Fibroblast of the aortic adventitia (primary cell): ENCODE measurements around the gene RBM38. TPM values are rescaled to one million over a fixed set of nuclear protein-coding genes. Genes with fewer than 3 reads are reported as not detected.

Source experiments
- DNase-seq: peaks from one replicate; pipeline ENCODE4 v3.0.0-alpha.2; 2010; ENCODE audit warnings: low read depth
- H3K4me3 ChIP-seq: 2 replicates; pipeline ENCODE4 v1.5.1; 2011; ENCODE audit warnings: low read depth, mild to moderate bottlenecking, control low read depth, low read length, moderate library complexity
- total RNA-seq: library from RNA; depleted of rRNA; stranded (reverse); fragments of >200 nt; gene quantifications from 2 replicates; pipeline ENCODE4 v1.2.3, GENCODE V29; 2012; ENCODE audit warnings: low replicate concordance
- TF ChIP-seq, protein P1 (sequence below): IDR thresholded peaks from 2 replicates; pipeline ENCODE4 v1.5.1; 2011; ENCODE audit warnings: mild to moderate bottlenecking, low read length, control low read depth, inconsistent platforms; ENCODE audit not compliant: insufficient read depth

Gene RBM38
- total RNA-seq, 1 donor = 6.1 TPM

DNA sequence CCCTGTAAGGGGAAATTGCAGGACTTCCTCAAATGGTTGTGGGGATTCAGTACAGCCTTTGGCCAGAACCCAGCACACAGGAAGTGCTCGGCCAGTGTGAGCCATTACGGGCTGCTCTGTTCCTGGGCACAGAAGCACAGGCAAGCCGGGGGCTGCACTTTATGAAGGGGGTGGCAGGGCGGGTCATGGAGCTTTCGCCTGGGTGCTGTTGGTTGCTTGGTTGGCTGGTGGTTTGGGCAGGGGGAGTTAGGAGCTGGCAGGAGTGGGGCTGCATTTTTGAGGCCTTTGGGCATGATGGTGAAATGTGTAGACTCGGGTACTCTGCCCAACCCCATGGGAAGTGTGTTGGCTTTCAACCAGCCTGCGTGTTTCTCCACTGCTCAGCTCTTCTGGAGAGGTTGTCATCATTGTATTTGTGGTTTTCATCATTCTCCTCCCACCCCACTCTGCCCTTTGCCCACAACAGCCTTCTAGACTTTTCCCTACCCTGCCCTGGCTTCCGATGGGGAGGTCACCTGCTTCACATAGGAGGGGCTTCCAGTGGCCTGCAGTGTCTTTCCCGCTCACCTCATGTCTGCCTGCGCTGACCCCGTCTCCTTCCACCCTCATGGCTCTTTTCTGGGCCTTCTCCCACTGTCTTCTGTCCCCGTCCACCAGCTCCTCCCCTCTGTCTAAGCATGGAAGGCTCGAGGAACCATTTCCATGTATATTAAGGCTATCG lies 16.1 kb upstream of the RBM38 start:
- DNase-seq = no peak
- TF ChIP-seq, protein P1, sequence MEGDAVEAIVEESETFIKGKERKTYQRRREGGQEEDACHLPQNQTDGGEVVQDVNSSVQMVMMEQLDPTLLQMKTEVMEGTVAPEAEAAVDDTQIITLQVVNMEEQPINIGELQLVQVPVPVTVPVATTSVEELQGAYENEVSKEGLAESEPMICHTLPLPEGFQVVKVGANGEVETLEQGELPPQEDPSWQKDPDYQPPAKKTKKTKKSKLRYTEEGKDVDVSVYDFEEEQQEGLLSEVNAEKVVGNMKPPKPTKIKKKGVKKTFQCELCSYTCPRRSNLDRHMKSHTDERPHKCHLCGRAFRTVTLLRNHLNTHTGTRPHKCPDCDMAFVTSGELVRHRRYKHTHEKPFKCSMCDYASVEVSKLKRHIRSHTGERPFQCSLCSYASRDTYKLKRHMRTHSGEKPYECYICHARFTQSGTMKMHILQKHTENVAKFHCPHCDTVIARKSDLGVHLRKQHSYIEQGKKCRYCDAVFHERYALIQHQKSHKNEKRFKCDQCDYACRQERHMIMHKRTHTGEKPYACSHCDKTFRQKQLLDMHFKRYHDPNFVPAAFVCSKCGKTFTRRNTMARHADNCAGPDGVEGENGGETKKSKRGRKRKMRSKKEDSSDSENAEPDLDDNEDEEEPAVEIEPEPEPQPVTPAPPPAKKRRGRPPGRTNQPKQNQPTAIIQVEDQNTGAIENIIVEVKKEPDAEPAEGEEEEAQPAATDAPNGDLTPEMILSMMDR = no peak

DNA sequence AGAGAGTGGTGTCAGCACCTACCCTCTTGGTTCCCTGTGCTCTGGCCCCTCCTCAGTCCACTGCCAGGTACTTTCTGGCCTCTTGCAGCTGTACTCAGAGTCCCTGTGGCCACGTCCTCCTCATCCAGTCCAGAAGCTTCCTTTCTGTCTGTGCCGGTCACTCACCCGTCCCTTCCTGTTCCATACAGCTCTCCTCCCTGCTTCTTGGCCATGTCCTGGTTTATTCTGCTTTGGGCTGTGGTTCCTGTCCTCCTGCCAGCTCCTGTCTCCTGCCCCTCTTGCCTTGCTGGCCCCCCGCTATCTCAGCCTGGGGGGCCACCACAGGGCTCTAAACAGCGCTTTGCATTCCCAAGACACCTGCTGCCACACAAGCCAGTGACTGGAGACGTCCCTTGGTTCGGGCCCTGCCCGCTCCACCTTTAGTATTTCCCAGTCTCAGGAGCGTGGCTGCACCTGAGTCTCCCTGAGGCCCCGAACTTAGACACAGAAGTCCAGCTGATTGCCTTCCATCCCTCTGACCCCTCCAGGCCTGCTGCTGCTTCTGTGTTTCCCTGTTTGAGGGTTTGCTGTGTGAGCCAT lies 15.5 kb upstream of the RBM38 start:
- no peak overlapping the region for H3K4me3 ChIP-seq
- TF ChIP-seq, protein P1 = no peak
- DNase-seq = no peak

More for the DNA sequence above, 16.1 kb upstream of the RBM38 start:
- no peak overlapping the region for H3K4me3 ChIP-seq

GRCh38 chr20:57377350-57377749 lies 13.8 kb upstream of the RBM38 start:
- TF ChIP-seq, protein P1 = no peak
- DNase-seq = no peak
- no peak overlapping the region for H3K4me3 ChIP-seq

DNA sequence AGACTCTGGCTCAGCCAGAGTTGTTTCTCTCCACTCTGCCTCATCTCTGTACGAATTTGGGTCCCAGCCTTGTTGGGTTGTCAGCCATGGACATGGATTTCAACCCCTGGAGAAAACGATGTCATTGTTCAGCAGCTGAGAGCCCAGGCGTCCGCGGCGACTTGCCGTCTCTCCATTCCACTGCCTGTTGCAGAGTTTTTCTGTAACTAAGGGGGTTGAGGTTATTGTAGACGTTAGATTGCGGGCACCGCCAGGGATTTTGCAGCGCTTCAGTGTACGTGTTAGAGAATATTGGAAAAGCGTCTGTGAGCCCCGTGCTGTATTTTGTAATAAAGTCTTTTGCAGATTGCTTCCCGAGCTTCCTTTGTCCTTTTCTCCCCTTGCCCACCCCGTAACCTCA lies 13.1 kb upstream of the RBM38 start:
- no peak overlapping the region for H3K4me3 ChIP-seq
- TF ChIP-seq, protein P1 = no peak
- no peak for DNase-seq

DNA sequence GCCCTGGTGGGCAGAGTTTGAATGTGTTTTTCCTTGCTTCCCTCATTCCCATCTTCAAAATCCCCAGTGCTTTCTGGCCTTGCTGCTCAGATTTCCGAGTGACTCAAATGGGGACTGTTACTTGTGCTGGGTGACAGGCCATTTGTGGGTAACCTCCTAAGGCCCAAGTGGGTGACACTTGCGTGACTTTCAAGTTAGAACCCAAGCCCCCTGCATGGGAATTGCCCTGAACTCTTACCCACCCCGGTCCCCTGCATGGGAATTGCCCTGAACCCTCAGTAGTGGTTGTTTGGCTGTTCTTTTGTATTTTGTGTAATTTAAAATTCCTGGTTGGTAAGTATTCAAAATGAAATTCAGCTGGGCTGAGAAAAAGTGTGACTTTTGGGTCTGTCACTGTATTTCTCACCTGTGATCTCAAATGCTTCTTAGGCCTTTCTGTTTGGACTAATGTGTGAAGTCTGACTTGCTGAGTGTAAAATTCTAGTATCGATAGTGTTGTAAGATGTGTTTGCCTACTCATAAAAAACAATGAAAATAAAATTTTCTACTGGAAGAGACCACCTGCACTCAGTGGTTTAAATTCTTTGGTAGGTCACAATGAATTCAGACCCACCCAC lies 12.4 kb upstream of the RBM38 start:
- TF ChIP-seq, protein P1 = no peak
- no peak overlapping the region for H3K4me3 ChIP-seq
- no peak for DNase-seq

- no peak for DNase-seq
- H3K4me3 ChIP-seq = no peak overlapping the region
- TF ChIP-seq, protein P1 = no peak
These were observed 11.9 kb upstream of the RBM38 start for GRCh38 chr20:57379263-57379647.
